HEK293T (cell line): ENCODE measurements around the gene C20orf204.

ENCODE experiments used
- ELF4 ChIP-seq: fragments of 450-650 bp; IDR thresholded peaks from 2 replicates; pipeline ENCODE4 v1.6.1; 2017; ENCODE audit warnings: antibody characterized with exemption
- TARDBP ChIP-seq: fragments of 450-650 bp; IDR thresholded peaks from 2 replicates; pipeline ENCODE4 v1.6.1; 2016

DNA sequence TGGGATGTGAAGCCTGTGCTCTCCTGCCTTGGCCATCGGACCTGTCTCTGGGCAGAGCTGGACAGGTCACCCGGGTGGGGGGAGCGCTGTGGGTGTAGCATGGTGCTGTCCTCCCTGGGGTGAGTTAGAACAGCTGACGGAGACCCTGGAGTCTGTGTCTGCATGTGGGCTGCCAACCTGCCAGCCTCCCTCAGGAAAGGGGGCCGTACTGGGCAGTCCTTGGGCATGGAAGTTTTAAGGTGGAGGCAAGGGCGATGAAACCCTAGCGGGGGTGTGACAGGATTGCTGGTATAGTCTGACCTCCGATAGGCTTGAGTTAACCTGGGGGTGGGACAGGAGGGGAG is 11.0 kb downstream of the C20orf204 start:
- TF ChIP-seq ELF4 (no peak), TARDBP (no peak)
